HCT116 (cell line): ENCODE measurements around the gene HARBI1. TPM values are rescaled to one million over a fixed set of nuclear protein-coding genes. Genes with fewer than 3 reads are reported as not detected.

Source experiments
- ATAC-seq: fragments of 200-7000 bp; cut with Tn5 transposase; 2 replicates; pipeline ENCODE4 v1.9.1; 2020; ENCODE audit warnings: mild to moderate bottlenecking, moderate library complexity
- BruUV-seq: library from RNA; stranded (reverse); fragments of 400-500 nt; replicated peaks from 2 replicates; lab custom pipeline; 2021; lab: Mats Ljungman, UMichigan
- CTCF ChIA-PET: fragments of 300-600 bp; sonication (Branson Sonifier 250); formaldehyde crosslinking; loops from one replicate; lab custom pipeline; 2021; ENCODE audit warnings: antibody characterized with exemption; lab: Charles Lee
- POLR2A ChIA-PET: fragments of 300-600, 350-600 bp; sonication (Branson Sonifier 250); formaldehyde crosslinking; loops from one replicate; lab custom pipeline; 2021; ENCODE audit warnings: antibody characterized with exemption; lab: Charles Lee
- RAD21 ChIA-PET, 2 experiments: fragments of 300-600 bp; sonication (Branson Sonifier 250); formaldehyde crosslinking; loops; one replicate each; lab custom pipeline; 2023; ENCODE audit warnings: low total read pairs in 2 of 2; ENCODE audit not compliant: uncharacterized antibody in 2 of 2, unreplicated experiment in 2 of 2, low non-redundant PET in 1 of 2; lab: Charles Lee
- DNase-seq: peaks from one replicate; pipeline ENCODE4 v3.0.0-alpha.2; 2010; ENCODE audit warnings: low read depth, low spot score
- H2AFZ ChIP-seq: fragments of 200-600 bp; shearing (Covaris generic), sonication (generic); 2 replicates; pipeline ENCODE4 v1.6.1; 2017; ENCODE audit warnings: low read depth, mixed run types, mixed read lengths, antibody characterized with exemption, low read length; ENCODE audit not compliant: poor library complexity, severe bottlenecking
- H3K27ac ChIP-seq: 2 replicates; pipeline ENCODE4 v1.5.1; 2012; ENCODE audit warnings: low read depth, low read length
- H3K27me3 ChIP-seq: fragments of 200-600 bp; sonication (generic); 2 replicates; pipeline ENCODE4 v1.6.1; 2016; ENCODE audit warnings: mixed run types, low read length, mixed read lengths; ENCODE audit not compliant: insufficient read depth
- H3K36me3 ChIP-seq, 2 experiments: fragments of 200-500 bp in 1 of 2; fragments of 200-600 bp in 1 of 2; sonication (Bioruptor generic) in 1 of 2; sonication (generic) in 1 of 2; 2 replicates each; pipeline versions ENCODE4 v1.5.1 to v1.6.1; 2014 to 2016; ENCODE audit warnings: low read length in 2 of 2, inconsistent platforms in 1 of 2, mixed read lengths in 1 of 2, mixed run types in 1 of 2; ENCODE audit not compliant: insufficient read depth in 2 of 2, control insufficient read depth in 1 of 2
- H3K4me1 ChIP-seq, 2 experiments: fragments of 200-600 bp in 1 of 2; sonication (generic) in 1 of 2; 2 replicates each; pipeline versions ENCODE4 v1.5.1 to v1.6.1; 2012 to 2017; ENCODE audit warnings: low read length in 2 of 2, inconsistent platforms in 1 of 2, mild to moderate bottlenecking in 1 of 2, mixed read lengths in 1 of 2, mixed run types in 1 of 2, moderate library complexity in 1 of 2; ENCODE audit not compliant: insufficient read depth in 2 of 2, control insufficient read depth in 1 of 2
- H3K4me2 ChIP-seq: fragments of 200-600 bp; sonication (generic); 2 replicates; pipeline ENCODE4 v1.6.1; 2017; ENCODE audit warnings: mixed run types, low read length, mixed read lengths
- H3K4me3 ChIP-seq, 2 experiments: fragments of 200-600 bp in 1 of 2; sonication (generic) in 1 of 2; replicated peaks in 1 of 2; 2 replicates each; pipeline ENCODE4 v1.5.1; 2011 to 2016; ENCODE audit warnings: low read length in 2 of 2, control low read depth in 1 of 2, low read depth in 1 of 2, mild to moderate bottlenecking in 1 of 2, mixed read lengths in 1 of 2, mixed run types in 1 of 2
- H3K79me2 ChIP-seq: fragments of 200-600 bp; sonication (generic); 2 replicates; pipeline ENCODE4 v1.6.1; 2017; ENCODE audit warnings: mild to moderate bottlenecking, mixed run types, low read length, moderate library complexity, mixed read lengths; ENCODE audit not compliant: insufficient read depth
- H3K9ac ChIP-seq: fragments of 200-600 bp; sonication (generic); 2 replicates; pipeline ENCODE4 v1.6.1; 2016; ENCODE audit warnings: low read length, mixed read lengths
- H3K9me2 ChIP-seq: fragments of 200-600 bp; sonication (generic), shearing (Covaris generic); 2 replicates; pipeline ENCODE4 v1.6.1; 2017; ENCODE audit warnings: mixed run types, mild to moderate bottlenecking, moderate library complexity; ENCODE audit not compliant: insufficient read depth
- H3K9me3 ChIP-seq, 2 experiments: fragments of 200-500 bp in 1 of 2; fragments of 200-600 bp in 1 of 2; sonication (Bioruptor generic) in 1 of 2; sonication (generic) in 1 of 2; 2 replicates each; pipeline ENCODE4 v1.6.1; 2014 to 2017; ENCODE audit warnings: low read length in 2 of 2, mixed read lengths in 2 of 2, inconsistent platforms in 1 of 2, low read depth in 1 of 2, mild to moderate bottlenecking in 1 of 2, mixed run types in 1 of 2, moderate library complexity in 1 of 2; ENCODE audit not compliant: control insufficient read depth in 1 of 2, insufficient read depth in 1 of 2
- H4K20me1 ChIP-seq: fragments of 200-600 bp; sonication (generic), shearing (Covaris generic); 2 replicates; pipeline ENCODE4 v1.6.1; 2017; ENCODE audit warnings: mixed run types, mild to moderate bottlenecking, moderate library complexity; ENCODE audit not compliant: insufficient read depth
- CBX3 ChIP-seq: IDR thresholded peaks from 2 replicates; pipeline ENCODE4 v1.6.1; 2012; ENCODE audit warnings: low read depth
- EGR1 ChIP-seq: IDR thresholded peaks from 2 replicates; pipeline ENCODE4 v1.6.1; 2012; ENCODE audit warnings: low read depth
- EZH2 ChIP-seq: fragments of 200-600 bp; sonication (generic); IDR thresholded peaks from 2 replicates; pipeline ENCODE4 v1.6.1; 2017; ENCODE audit warnings: antibody characterized with exemption, mixed run types
- EZH2phosphoT487 ChIP-seq: fragments of 200-600 bp; IDR thresholded peaks from 2 replicates; pipeline ENCODE4 v1.6.1; 2018; ENCODE audit warnings: antibody characterized with exemption, borderline replicate concordance
- FOSL1 ChIP-seq: IDR thresholded peaks from 2 replicates; pipeline ENCODE4 v1.6.1; 2012; ENCODE audit warnings: low read depth
- POLR2A ChIP-seq: IDR thresholded peaks from 2 replicates; pipeline ENCODE4 v1.7.0; 2011; ENCODE audit warnings: borderline replicate concordance; ENCODE audit not compliant: insufficient read depth, insufficient read length; ENCODE audit errors: extremely low read depth
- intact Hi-C: fragments of 100-400 bp; cut with micrococcal nuclease; formaldehyde crosslinking; loops from 2 replicates; pipeline ENCODE4 v1.10.0; 2022
- total RNA-seq: library from RNA; stranded (reverse); gene quantifications from one replicate; pipeline ENCODE4 v1.2.1, GENCODE V29; 2021; ENCODE audit not compliant: unreplicated experiment
- TF ChIP-seq, protein P1 (sequence below): IDR thresholded peaks from 2 replicates; pipeline ENCODE4 v1.6.1; 2012; ENCODE audit warnings: low read depth
- TF ChIP-seq, protein P2 (sequence below): IDR thresholded peaks from 2 replicates; pipeline ENCODE4 v1.6.1; 2012

The HARBI1 gene
- total RNA-seq, 1 experiment from 2014 or later = 1.9 TPM

DNA sequence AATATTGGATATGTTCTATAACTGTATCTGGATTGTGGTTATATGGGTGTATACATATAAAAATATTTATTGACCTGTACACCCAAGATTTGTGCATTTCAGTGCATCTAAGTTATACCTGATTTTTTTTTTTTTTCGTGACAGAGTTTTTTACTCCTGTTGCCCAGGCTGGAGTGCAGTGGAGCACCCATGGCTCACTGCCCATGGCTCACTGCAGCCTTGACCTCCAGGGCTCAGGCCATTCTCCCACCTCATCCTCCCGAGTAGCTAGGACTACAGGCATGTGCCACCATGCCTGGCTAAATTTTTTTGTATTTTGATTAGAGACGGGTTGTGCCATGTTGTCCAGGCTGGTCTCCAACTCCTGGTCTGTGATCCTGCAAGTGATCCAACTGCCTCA, 24.6 kb upstream of the HARBI1 start:
- Histone ChIP-seq H3K27ac (no peak overlapping the region), H2AFZ (no peak overlapping the region), H3K4me2 (no peak overlapping the region), H3K4me1 (no peaks in the 10 kb centered on the region), H3K27me3 (no peaks in the 10 kb centered on the region), H3K9me3 (no peaks in the 10 kb centered on the region), H3K79me2 (no peaks in the 10 kb centered on the region), H3K9ac (no peak overlapping the region), H3K4me3 (no peak overlapping the region), H3K9me2 (no peaks in the 10 kb centered on the region), H4K20me1 (no peaks in the 10 kb centered on the region), H3K36me3 (peaks cover 0 to 3% of the 10 kb centered on the region in 2 experiments; a peak in 1 of 4 replicates)
- ChIA-PET POLR2A (no interaction called here), RAD21 (no interaction called here), CTCF (no interaction called here)
- no TSS peak for BruUV-seq
- intact Hi-C loops = no loop called here
- TF ChIP-seq EZH2 = no peak
- TF ChIP-seq, protein P1, sequence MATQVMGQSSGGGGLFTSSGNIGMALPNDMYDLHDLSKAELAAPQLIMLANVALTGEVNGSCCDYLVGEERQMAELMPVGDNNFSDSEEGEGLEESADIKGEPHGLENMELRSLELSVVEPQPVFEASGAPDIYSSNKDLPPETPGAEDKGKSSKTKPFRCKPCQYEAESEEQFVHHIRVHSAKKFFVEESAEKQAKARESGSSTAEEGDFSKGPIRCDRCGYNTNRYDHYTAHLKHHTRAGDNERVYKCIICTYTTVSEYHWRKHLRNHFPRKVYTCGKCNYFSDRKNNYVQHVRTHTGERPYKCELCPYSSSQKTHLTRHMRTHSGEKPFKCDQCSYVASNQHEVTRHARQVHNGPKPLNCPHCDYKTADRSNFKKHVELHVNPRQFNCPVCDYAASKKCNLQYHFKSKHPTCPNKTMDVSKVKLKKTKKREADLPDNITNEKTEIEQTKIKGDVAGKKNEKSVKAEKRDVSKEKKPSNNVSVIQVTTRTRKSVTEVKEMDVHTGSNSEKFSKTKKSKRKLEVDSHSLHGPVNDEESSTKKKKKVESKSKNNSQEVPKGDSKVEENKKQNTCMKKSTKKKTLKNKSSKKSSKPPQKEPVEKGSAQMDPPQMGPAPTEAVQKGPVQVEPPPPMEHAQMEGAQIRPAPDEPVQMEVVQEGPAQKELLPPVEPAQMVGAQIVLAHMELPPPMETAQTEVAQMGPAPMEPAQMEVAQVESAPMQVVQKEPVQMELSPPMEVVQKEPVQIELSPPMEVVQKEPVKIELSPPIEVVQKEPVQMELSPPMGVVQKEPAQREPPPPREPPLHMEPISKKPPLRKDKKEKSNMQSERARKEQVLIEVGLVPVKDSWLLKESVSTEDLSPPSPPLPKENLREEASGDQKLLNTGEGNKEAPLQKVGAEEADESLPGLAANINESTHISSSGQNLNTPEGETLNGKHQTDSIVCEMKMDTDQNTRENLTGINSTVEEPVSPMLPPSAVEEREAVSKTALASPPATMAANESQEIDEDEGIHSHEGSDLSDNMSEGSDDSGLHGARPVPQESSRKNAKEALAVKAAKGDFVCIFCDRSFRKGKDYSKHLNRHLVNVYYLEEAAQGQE = no peak
- no peak for TF ChIP-seq FOSL1
- TF ChIP-seq POLR2A = no peak
- no peak for TF ChIP-seq EZH2phosphoT487
- TF ChIP-seq EGR1 = no peak
- TF ChIP-seq CBX3 = no peak
- TF ChIP-seq, protein P2, sequence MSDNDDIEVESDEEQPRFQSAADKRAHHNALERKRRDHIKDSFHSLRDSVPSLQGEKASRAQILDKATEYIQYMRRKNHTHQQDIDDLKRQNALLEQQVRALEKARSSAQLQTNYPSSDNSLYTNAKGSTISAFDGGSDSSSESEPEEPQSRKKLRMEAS = no peak
- ATAC-seq = no peak
- no peak for DNase-seq
